ENCODE measurements around the gene RPL37. TPM values are rescaled to one million over a fixed set of nuclear protein-coding genes. Genes with fewer than 3 reads are reported as not detected.
A peak's percentile ranks its signal among the peaks of the same experiment; 100 is the strongest.

Gene RPL37
- total RNA-seq, 2 donors from 2014 or later = 1,411 to 1,439 TPM

GRCh38 chr5:40801771-40802562 is 33.1 kb downstream of the RPL37 start:
- no peak for TF ChIP-seq CTCF (conservative IDR thresholded peaks at IDR 0.05)
- no peaks in the 10 kb centered on the region for H3K36me3 Mint-ChIP-seq (ENCODE audit: low read depth)
- WGBS, 2 experiments (ENCODE audit: insufficient coverage in 1 of 2, insufficient read length in 1 of 2) = 86 to 96% methylated on average over 3 to 8 of the region's 8 CpGs
- peak overlapping the region; percentile 74 for H3K27ac Mint-ChIP-seq
- H3K4me1 ChIP-seq (ENCODE audit: control insufficient read depth, insufficient read depth, low read length) = no peaks in the 10 kb centered on the region
- peak overlapping the region; percentile 56 for H3K4me3 ChIP-seq (ENCODE audit: low read length)
- H3K36me3 ChIP-seq (ENCODE audit: control insufficient read depth, insufficient read depth, low read length) = no peaks in the 10 kb centered on the region
- peaks cover 7% of the 10 kb centered on the region for H3K4me1 Mint-ChIP-seq
- H3K27me3 Mint-ChIP-seq (ENCODE audit: insufficient read depth) = no peaks in the 10 kb centered on the region
- no peak overlapping the region for H3K4me3 Mint-ChIP-seq
- no peak for DNase-seq
- H3K27ac ChIP-seq (ENCODE audit: low read depth, low read length) = no peak overlapping the region
- H3K27me3 ChIP-seq (ENCODE audit: control insufficient read depth, insufficient read depth, low read length, poor library complexity, severe bottlenecking) = no peaks in the 10 kb centered on the region
- no peaks in the 10 kb centered on the region for H3K9me3 ChIP-seq (ENCODE audit: control insufficient read depth, low read length)
- H3K9me3 Mint-ChIP-seq = no peaks in the 10 kb centered on the region
- H3K9ac ChIP-seq (ENCODE audit: extremely low read depth, low read length, poor library complexity, severe bottlenecking) = no peak overlapping the region

- no peaks in the 10 kb centered on the region for H3K9me3 ChIP-seq (ENCODE audit: control insufficient read depth, low read length)
- H3K36me3 ChIP-seq (ENCODE audit: control insufficient read depth, insufficient read depth, low read length) = peaks cover 5% of the 10 kb centered on the region
- H3K9me3 Mint-ChIP-seq = no peaks in the 10 kb centered on the region
- no peak overlapping the region for H3K27ac Mint-ChIP-seq
- no peaks in the 10 kb centered on the region for H3K4me1 ChIP-seq (ENCODE audit: control insufficient read depth, insufficient read depth, low read length)
- peak overlapping the region; percentile 83 for H3K4me3 Mint-ChIP-seq
- peak overlapping the region; percentile 78 for H3K9ac ChIP-seq (ENCODE audit: extremely low read depth, low read length, poor library complexity, severe bottlenecking)
- no peak for TF ChIP-seq CTCF (conservative IDR thresholded peaks at IDR 0.05)
- no peak for DNase-seq
- peak overlapping the region; percentile 88 for H3K4me3 ChIP-seq (ENCODE audit: low read length)
- peaks cover 12% of the 10 kb centered on the region for H3K4me1 Mint-ChIP-seq
- 0% methylated on average over 1 of the region's 1 CpG for WGBS, 2 experiments (ENCODE audit: insufficient coverage in 1 of 2, insufficient read length in 1 of 2)
- H3K27me3 ChIP-seq (ENCODE audit: control insufficient read depth, insufficient read depth, low read length, poor library complexity, severe bottlenecking) = no peaks in the 10 kb centered on the region
- H3K27me3 Mint-ChIP-seq (ENCODE audit: insufficient read depth) = no peaks in the 10 kb centered on the region
- peaks cover 16% of the 10 kb centered on the region for H3K36me3 Mint-ChIP-seq (ENCODE audit: low read depth)
- no peak overlapping the region for H3K27ac ChIP-seq (ENCODE audit: low read depth, low read length)
These were observed 35.8 kb downstream of the RPL37 start for GRCh38 chr5:40799258-40799657.

GRCh38 chr5:40798801-40799210 is 36.2 kb downstream of the RPL37 start:
- H3K9ac ChIP-seq (ENCODE audit: extremely low read depth, low read length, poor library complexity, severe bottlenecking) = peak overlapping the region; percentile 78

More at GRCh38 chr5:40798801-40799210, 36.2 kb downstream of the RPL37 start:
- Mint-ChIP-seq H3K36me3 (ENCODE audit: low read depth) (peaks cover 19% of the 10 kb centered on the region), H3K9me3 (no peaks in the 10 kb centered on the region), H3K4me3 (peak overlapping the region; percentile 83), H3K27me3 (ENCODE audit: insufficient read depth) (no peaks in the 10 kb centered on the region), H3K4me1 (peaks cover 12% of the 10 kb centered on the region), H3K27ac (peak overlapping the region; percentile 97)
- H3K27ac ChIP-seq (ENCODE audit: low read depth, low read length) = peak overlapping the region; percentile 81
- peaks cover 5% of the 10 kb centered on the region for H3K36me3 ChIP-seq (ENCODE audit: control insufficient read depth, insufficient read depth, low read length)
- 0 to 7% methylated on average over 1 to 6 of the region's 7 CpGs for WGBS, 2 experiments (ENCODE audit: insufficient coverage in 1 of 2, insufficient read length in 1 of 2)
- no peak for DNase-seq
- TF ChIP-seq CTCF (conservative IDR thresholded peaks at IDR 0.05) = no peak
- H3K4me1 ChIP-seq (ENCODE audit: control insufficient read depth, insufficient read depth, low read length) = no peaks in the 10 kb centered on the region
- H3K4me3 ChIP-seq (ENCODE audit: low read length) = peak overlapping the region; percentile 88
- H3K27me3 ChIP-seq (ENCODE audit: control insufficient read depth, insufficient read depth, low read length, poor library complexity, severe bottlenecking) = no peaks in the 10 kb centered on the region
- H3K9me3 ChIP-seq (ENCODE audit: control insufficient read depth, low read length) = no peaks in the 10 kb centered on the region
